ENCODE measurements around the gene RBM25.
"Not testable (repeated sequence)": the region's sequence is repeated elsewhere in the genome, so short reads cannot be mapped to it uniquely, and the experiment has no call there.

The RBM25 gene

DNA sequence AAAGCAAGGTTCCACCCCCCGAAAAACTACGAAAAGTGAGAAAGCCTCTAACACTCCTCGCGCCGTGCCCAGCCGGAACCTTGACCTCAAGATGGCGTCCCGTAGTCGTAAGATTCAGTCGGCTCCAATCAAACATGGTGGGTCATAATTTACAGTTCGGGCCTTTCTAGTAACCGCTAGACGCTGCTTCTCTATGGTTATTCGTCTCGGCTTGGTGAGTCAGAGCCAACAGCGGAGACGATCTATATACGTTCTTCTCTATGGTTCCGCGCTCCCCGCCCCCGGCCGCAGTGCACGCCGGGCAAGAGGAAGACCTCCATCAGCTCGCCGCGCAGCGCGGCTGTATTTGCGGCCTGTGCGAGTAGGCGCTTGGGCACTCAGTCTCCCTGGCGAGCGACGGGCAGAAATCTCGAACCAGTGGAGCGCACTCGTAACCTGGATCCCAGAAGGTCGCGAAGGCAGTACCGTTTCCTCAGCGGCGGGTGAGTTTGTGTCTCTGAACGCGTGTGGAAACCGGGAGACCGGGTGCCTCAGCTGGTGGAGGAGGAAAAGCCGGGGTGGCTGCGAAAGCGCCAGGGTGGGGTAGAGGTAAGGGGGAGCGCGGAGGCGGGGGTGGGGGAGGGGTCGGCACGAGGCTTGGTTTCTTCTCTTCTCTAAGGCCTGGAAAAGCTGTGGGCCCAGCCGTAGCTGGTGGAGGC lies at the start of gene RBM25:
Gene RBM25, plus strand, starts transcription at position 311 of the 698 bp plus-strand sequence. CDS start 13,108 bp downstream, outside the sequence.
- DNase-seq, result peak; percentile 100

DNA sequence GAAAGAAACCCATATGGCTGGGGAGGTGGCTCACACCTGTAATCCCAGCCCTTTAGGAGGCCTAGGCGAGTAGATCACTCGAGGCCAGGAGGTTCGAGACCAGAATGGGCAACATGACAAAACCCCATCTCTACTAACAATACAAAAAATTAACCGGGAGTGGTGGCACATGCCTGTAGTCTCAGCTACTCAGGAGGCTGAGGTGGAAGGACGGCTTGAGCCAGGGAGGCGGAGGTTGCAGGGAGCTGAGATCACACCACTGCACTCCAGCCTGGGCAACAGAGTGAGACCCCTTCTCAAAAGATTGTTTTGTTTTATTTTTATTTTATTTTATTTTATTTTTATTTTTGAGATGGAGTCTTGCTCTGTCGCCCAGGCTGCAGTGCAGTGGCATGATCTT lies 47.1 kb upstream of the RBM25 start:
- not testable (repeated sequence) for DNase-seq

DNA sequence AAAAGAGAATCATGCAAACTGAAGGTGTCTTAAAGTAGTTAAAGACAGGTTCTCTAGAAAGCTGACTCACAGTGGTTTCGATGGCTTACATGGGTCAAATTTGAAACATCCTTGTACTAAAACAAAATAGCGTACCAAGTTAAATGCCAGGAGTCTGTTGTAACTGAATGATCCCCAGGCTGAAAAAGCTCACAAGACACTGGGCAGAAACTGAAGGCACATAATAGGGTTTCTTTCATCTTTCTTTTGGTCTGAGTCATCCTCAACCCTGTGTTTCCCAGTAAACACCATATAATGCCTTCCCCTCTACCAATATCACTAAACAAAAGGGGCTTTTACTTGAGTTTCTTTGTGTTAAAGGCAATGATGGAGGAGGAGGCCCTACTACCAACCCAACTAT lies 44.2 kb upstream of the RBM25 start:
- DNase-seq, result no peak

DNA sequence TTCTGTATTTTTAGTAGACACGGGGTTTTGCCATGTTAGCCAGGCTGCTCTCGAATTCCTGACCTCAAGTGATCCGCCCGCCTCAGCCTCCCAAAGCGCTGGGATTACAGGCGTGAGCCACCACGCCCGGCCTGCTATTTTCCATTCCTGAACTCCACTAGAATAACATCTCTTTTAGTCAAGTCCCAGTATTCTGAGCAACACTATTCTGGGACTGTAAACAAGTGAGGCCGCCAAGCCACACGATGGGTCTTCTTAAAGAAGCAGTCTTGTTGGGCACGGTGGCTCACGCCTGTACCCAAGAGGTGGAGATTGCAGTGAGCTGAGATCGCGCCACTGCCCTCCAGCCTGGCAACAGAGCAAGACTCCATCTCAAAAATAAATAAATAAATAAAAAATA lies 42.8 kb upstream of the RBM25 start:
- not testable (repeated sequence) for DNase-seq

DNA sequence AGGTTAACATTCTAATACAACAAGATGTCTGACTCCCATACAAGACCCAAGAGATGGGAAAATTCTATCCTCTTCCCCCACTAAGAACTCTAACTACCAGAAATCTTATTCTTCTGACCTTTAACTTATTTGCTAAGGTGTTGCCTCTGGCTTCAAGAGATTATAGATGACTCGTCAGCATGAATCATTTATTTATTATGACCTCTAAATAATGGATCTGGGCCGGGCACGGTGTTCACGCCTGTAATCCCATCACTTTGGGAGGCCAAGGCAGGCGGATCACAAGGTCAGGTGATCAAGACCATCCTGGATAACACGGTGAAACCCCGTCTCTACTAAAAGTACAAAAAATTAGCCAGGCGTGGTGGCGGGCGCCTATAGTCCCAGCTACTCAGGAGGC lies 42.3 kb upstream of the RBM25 start:
- DNase-seq, result not testable (repeated sequence)

GRCh38 chr14:73022051-73022450 lies 36.3 kb upstream of the RBM25 start:
- DNase-seq, result no peak

- DNase-seq, result no peak
These were observed 32.8 kb upstream of the RBM25 start for GRCh38 chr14:73025544-73025943.

GRCh38 chr14:73026243-73026844 lies 32.0 kb upstream of the RBM25 start:
- no peak for DNase-seq

GRCh38 chr14:73026845-73027542 lies 31.3 kb upstream of the RBM25 start, which contains the start of gene ZFYVE1:
ZFYVE1 (minus strand) TSS chr14:73027106; CDS start chr14:73024508, 2,598 bp downstream.
- peak; percentile 98 for DNase-seq

GRCh38 chr14:73027546-73027945 lies 30.8 kb upstream of the RBM25 start:
- no peak for DNase-seq

DNA sequence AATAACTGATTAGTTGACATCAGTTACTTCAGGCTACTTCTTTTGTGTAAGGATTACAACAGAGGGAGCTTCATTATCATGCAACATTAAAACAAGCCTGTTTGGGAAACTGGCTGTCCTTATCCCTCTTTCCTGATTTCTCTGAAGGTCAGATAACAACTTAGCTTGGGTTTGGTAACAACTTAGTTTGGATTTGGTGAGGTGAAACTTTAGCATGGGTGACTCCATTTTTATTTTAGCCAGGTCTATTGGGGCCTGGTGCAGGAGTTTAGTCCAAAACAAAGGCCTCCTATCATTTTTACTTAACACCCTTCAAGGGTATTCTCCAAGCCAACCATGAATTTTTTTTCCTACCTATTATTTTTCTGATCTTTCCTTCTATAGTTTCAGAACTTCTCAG lies 30.4 kb upstream of the RBM25 start:
- DNase-seq, result no peak

- not testable (repeated sequence) for DNase-seq
These were observed 21.5 kb upstream of the RBM25 start for GRCh38 chr14:73036706-73037450.

GRCh38 chr14:73047808-73048207 lies 10.5 kb upstream of the RBM25 start:
- no peak for DNase-seq

GRCh38 chr14:73049428-73049827 lies 8.9 kb upstream of the RBM25 start:
- DNase-seq, result no peak

DNA sequence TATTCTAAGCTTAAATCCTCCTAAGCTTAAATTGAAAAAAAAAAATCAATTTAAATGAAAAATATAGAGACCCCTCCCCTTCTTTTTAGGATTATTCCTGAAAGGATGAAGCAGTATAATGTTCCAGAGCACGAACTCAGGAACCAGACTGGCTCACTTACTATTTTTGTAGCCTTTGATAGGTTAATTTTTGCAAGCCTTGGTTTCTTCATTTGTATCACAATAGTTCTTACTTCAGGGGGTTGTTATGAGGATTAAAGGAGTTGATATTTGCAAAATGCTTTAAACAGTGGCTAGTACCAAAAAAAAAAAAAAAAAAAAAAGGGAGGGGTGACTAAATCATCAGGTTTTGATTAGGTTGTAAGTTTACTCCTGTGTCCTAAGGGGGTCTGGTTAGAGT lies 3.1 kb upstream of the RBM25 start:
- DNase-seq, result no peak

GRCh38 chr14:73057944-73058223 lies 450 bp upstream of the RBM25 start:
- DNase-seq, result no peak

DNA sequence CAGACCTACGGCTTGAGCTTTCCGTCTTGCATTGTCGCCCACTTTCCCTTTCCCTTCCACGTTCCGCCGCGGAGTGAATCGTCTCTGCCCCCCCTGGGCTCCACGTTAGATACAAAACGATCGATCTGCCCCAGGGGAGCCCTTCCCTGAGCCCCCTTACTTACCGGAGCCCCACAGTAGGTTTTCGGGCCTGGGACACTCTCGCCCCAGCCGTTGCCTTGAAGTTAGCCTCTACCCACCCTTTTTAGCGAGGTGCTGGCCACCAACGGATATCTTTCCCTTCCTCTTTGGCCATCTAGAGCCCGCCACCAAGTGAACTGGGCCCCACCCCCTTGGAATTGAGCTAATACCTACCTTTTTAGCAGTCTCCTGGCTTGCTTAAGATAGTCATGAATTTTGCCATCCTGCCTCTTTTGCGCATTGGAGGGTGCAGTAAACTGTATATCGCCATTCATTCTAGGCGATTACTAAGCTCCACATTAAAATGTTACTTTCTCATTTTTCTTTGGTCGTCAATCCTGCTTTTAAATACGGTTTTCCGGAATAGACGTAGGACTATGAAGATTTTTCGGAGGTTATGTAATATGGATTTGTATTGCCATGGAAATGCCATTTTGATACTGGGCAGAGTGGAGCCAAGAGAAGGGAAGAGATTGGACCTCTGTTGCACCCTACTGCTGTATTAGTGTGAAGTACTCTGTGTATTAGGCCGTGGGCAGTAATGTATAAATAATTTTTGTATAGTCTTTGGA lies 764 bp downstream of the RBM25 start:
- no peak for DNase-seq

- DNase-seq, result no peak
These were observed 11.3 kb downstream of the RBM25 start for GRCh38 chr14:73069585-73069984.

DNA sequence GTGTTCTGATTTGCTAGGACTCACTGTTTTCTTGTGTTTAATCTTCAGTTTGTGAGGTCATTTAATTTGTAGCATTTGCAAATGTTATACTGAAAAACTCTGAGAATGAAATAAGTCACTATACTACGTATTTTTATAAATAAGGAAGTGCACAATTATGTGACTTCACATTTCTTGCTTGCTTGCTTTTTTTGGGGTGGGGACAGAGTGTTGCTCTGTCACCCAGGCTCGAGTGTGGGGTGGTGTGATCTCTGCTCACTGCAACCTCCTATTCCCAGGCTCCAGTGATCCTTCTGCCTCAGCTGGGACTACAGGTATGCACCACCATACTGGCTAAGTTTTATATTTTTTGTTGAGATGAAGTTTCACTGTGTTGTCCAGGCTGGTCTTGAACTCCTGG lies 32.7 kb downstream of the RBM25 start:
- DNase-seq, result no peak

DNA sequence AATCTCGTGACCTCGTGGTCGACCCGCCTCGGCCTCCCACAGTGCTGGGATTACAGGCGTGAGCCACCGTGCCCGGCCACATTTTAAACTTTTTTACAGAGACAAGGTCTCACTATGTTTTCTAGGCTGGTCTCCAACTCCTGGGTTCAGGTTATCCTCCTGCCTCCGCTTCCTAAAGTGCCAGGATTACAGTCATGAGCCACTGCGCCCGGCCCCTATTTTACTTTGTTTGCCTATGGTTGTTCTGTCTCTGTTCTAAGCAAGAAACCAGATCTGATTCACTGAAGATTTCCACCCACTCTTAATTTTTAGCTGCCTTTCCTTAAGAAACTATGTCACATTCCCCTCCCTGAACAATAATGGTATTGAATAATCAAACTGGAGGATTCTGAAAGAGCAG lies 39.1 kb downstream of the RBM25 start:
- DNase-seq, result no peak

DNA sequence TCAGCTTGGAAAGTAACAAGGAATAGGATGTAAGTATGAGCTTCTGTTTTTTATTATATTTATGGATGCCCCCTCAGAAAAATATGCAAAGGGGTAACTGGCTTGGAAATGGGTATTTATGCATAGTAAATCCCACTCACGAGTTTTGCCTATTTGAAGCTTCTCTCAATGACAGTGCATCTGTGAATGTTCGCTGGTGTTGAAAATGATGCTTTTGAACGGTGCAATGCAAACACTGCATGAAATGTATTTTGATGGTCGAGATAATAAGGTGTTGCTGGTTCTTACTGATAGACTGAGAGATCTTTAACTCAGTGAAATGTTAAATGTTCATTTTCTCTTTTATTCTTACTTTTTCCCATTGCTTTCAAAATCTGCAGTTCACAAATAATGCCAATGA lies 42.0 kb downstream of the RBM25 start:
- DNase-seq, result no peak

DNA sequence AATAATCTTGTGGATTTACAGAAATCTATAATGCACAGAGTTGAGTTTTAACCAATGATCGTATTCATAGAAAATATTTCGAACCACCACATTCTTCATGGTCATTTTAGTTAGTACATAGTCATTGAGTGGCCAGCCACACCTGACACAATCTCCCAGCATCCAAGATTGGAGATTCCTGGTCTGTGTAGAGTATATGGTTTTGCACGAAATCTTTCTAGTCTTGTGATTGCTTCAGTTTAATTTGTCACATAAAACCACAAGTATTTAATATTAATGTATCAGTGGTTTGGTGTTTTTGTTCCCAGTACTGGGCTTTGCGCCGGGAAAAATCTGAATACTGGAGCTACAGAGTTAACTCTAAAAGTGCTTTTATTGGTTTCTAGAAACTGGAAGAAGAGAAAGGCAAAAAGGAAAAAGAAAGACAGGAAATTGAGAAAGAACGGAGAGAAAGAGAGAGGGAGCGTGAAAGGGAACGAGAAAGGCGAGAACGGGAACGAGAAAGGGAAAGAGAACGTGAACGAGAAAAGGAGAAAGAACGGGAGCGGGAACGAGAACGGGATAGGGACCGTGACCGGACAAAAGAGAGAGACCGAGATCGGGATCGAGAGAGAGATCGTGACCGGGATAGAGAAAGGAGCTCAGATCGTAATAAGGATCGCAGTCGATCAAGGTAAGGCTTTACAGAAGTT lies 44.6 kb downstream of the RBM25 start:
- DNase-seq, result no peak
